Activated naive CD4-positive, alpha-beta T cell treated with anti-CD3 and anti-CD28 coated beads, Interleukin-2, amount 10 ng/mL, durations not matched to agents 5 hours and 36 hours (primary cell): ENCODE data around the gene GTF2H2. TPM values are rescaled to one million over a fixed set of nuclear protein-coding genes. Genes with fewer than 3 reads are reported as not detected.

Source experiments
- total RNA-seq, 2 experiments: library from RNA; stranded (reverse); gene quantifications; one replicate each; pipeline ENCODE4 v1.2.3, GENCODE V29; 2021

Gene GTF2H2
- 10 to 100 TPM; 32.3 to 34.7 TPM for total RNA-seq

GRCh38 chr5:71067262-71067928, at the start of gene GTF2H2:
TSS of gene GTF2H2 (minus strand) at chr5:71067676. CDS start at chr5:71062763, 4,913 bp downstream.

GRCh38 chr5:71025289-71025953, 42.1 kb downstream of the GTF2H2 start, which contains the start of gene NAIP:
TSS of gene NAIP (minus strand) at chr5:71025339. CDS start at chr5:71012915, 12,424 bp downstream.

Other genes with a start within 250 kb of the GTF2H2 start
- 1 to 10 TPM; 5.8 to 7.5 TPM for gene SERF1A, start 167.0 kb downstream of the GTF2H2 start, total RNA-seq
- gene SMN1, start 142.6 kb downstream of the GTF2H2 start, total RNA-seq: 10 to 100 TPM; 62.8 to 64.5 TPM
- 10 to 100 TPM; 20.3 TPM for gene NAIP, start 42.3 kb downstream of the GTF2H2 start, total RNA-seq